GM03348 (cell line): ENCODE measurements around the gene PTGR3.

Experiments
- DNase-seq: peaks from one replicate; pipeline ENCODE4 v3.0.0; 2012; ENCODE audit warnings: low spot score

Gene PTGR3

GRCh38 chr18:75214766-75215510 is 6.0 kb upstream of the PTGR3 start:
- no peak for DNase-seq

DNA sequence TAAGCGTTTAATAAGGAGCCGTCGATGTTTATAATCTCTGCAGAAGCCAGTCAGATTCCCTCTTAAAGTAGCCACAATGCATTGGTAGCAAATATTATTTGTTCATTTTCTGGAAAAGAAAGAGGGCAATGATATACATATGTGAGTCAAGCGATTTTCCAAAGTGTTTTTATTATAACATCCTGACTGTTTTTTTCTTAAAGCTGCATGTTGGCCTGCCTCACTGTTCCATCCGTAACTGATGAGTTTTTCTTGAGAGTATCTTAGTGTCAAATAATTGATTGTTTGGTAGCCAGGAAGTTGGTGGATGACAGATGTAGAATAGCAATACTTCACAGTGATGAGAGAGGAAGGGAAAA is 5.4 kb upstream of the PTGR3 start:
- no peak for DNase-seq

DNA sequence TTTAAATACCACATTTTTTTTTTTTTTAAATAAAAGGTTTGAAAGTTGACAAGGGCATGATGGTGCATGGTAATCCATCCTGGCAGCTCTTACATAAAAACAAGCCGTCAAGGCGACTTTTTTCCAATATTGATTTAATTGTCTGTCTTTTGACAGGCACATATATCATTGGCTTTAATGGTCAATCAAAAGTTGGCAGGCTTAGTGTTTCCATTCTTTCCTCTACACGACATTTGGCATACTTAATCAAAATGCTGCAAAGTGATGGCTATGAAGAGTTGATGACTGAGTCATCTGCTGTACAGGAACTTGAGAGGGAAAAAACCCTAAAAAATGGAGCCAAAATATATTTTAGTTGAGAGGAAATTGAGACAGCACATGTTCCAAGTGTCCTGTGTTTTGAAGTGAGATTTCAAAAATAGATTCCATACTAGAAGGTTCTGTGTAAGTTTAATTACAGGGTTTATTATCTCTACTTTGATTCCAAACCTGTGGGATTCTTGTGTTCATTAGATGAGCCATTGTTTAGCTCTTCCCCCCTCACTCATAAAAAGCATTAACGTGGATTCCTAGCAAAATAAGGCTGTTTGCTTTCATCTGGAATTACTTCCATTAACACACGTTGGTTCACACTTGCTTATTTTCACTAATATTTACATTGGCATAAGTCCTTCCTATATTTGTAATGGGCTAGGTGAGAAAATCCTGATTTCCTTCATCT is 4.8 kb upstream of the PTGR3 start:
- peak; percentile 54 for DNase-seq

DNA sequence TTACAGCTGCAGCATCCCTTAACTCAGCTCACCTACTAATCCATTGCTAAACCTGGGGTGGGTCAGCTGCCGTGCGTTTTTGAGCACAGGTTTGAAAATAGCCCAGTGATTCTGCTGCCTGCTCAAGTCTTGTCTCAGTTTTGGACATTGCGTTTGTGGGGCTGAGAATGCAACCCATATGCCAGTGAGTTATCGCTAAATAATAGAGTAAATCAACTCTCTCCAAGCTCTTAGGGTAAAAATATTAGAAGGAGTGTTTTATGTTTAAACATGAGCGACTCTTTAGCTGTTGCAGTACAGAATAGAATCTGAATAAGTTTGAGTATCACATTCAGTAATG is 3.8 kb upstream of the PTGR3 start:
- no peak for DNase-seq

GRCh38 chr18:75211953-75212750 is 3.2 kb upstream of the PTGR3 start:
- DNase-seq: peak; percentile 49

DNA sequence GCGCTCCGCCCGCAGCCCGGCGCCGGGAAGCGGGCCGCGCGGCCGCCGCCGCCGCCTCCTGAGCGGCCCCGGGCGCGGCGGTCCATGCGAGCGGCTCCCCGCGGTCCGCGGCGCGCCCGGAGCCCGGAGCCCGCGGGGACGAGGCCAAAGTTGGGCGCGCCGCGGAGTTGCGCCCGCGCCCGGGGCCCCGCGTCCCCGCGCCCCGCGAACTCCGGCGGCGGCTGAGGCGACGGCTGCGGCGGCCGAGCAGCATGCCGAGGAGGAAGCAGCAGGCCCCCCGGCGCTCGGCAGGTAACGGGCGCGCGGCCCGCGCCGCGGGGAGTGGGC is 2.6 kb upstream of the PTGR3 start:
- DNase-seq: no peak

DNA sequence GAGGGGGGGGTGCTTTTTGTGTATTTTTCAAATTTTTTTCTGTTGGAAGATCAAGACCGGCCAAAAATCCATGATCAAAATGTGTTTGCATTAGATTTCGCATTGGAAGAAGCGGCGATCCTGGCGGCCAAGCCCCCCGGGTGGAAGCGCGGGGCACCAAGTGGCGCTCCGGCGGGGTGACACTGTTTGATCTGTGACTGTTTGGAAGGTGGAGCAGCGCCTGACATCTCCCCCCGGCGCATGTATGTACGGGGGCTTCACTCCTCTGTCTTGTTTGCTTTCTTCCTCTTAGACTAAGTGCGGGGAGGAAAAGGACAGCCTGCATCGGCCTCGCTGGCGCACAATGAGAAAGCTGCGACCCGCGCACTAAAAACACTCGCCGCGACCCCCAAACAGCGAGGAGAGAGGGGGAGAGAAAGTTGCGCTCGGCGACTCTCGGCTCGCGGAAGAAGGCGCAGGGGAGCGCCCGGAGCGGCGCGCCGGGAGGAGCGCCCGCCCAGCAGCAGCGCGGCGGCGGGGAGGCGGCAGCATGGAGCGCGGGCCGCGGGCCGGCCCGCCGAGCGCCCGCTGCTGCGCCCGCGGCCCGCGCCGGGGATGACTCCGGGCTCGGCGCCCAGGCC is 2.2 kb upstream of the PTGR3 start:
- peak; percentile 69 for DNase-seq

GRCh38 chr18:75210274-75211001 is 1.5 kb upstream of the PTGR3 start, which contains the start of gene TSHZ1:
TSHZ1 (plus strand) TSS chr18:75210797; CDS start chr18:75211877, 1,080 bp downstream.
- peak; percentile 79 for DNase-seq

- DNase-seq: no peak
Observed at GRCh38 chr18:75209951-75210258, 966 bp upstream of the PTGR3 start.

DNA sequence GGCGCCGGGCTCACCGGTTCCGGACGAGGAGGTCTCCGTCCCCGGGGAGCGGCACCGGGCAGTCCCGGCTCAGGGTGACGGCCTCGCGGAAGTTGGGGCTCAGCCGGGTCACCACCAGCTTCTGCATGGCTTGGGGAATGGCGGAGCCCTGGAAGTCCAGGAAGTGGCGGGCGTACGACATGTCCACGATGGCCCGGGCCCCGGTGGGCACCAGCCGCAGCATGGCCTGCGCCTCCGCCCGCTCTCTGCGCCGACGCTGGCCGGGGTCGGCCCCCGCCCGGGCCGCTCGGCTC is 157 bp downstream of the PTGR3 start:
- no peak for DNase-seq

- peak; percentile 56 for DNase-seq
Observed at GRCh38 chr18:75208155-75208835, 644 bp downstream of the PTGR3 start.

GRCh38 chr18:75207310-75208154 is 1.4 kb downstream of the PTGR3 start:
- no peak for DNase-seq

DNA sequence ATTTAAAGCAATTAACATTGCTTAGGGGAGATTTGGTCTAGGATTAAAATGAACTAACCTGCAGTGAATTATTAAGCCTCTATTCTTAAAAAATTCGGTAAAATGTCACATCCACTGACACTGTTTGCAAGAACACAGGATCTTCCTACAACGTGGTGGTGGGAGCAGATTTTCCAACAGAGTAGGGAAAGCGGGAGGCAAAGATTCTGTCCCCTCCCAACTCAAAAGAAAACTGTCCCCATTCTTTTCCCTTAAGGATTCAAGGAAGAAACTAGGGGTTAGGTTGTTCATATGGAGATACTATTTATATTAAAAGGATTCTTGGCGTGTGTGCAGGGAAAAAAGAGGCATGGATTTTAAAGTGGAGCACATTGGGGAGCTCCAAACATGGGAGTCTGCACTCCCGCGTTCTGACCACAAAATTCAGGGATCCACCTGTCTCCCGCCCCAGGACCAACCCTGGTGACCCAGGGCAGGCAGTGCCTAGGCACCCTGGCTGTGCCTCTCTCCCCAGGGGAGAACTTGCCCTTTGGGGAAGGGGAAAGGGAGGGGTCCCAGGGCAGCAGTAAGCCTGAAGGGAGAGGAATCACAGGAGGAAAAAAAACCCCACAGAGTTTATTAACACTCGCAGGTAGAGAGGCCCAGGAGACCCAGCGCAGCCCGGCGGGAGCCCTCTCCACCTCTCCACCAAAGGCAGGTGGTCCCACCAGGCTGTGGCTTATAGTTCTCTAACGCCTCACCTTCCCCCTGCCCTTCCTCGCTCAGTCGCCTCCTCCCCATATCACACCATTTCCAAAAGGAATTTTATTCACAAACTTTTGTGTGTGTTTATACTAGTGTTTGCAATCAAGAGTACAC is 2.3 kb downstream of the PTGR3 start:
- DNase-seq: no peak

DNA sequence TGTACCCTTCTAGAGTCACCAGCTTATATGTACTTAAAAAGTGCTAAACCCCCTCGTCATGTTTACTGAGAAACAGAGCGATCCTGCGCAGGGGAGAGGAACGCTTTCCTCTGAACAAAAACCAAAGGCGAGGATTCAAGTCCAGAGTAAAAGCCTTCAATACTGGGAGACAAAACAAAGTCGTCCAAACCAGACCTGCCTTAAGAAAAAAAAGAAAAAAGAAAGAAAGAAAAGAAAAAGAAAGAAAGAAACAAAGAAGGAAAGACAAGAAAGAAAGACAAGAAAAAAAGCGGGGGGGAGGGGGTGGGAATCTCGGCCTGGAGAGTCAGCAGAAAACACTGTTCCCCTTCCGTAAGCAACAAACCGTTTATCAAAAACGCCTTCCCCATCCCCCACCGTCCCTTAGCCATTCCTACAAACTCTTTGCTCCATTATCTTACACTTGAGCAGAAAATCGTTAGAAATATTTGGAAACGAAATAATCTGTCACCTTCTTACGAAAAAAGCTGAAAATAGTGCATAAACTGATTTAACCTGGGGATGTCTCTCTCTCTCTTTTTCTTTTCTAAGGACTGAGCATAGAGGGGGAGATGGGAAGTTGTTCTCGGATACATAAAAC is 3.3 kb downstream of the PTGR3 start:
- DNase-seq: no peak

DNA sequence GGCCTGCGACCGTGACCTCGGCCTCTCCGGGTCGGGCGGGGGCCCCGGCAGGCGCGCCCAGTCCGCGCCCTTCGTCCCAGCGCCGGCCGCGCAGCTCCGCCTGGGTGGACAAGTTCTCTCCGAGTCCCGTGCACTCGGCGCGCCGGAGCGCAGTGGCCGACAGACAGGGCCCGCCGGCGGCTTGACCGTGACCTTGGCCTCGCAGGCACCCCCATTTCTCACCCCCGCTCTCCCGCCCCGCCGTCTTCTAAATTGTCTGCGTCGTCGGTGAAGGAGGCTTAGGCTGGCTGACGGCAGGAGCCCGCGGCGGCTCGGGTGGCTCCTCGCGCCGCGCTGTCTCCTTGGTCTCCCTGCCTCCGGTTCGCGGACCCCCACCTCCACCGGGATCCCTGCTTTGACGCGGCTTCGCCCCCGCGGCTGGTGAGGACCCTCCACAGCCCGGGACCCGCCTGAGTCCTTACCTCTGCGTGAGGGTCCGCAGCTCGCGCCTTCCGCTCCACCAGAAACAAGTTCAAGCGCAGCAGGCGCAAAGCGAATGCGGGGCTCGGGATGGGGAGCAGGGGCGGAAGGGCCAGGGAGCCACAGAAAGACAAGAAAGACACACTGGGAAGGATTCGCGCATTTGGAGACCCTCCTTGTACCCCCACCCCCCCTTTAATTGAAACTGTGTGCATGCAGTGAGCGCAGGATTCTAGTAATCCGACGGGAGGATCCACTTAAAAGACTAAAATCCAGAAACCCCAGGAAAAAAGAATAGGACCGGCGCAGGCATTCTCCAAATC is 4.0 kb downstream of the PTGR3 start:
- DNase-seq: no peak

DNA sequence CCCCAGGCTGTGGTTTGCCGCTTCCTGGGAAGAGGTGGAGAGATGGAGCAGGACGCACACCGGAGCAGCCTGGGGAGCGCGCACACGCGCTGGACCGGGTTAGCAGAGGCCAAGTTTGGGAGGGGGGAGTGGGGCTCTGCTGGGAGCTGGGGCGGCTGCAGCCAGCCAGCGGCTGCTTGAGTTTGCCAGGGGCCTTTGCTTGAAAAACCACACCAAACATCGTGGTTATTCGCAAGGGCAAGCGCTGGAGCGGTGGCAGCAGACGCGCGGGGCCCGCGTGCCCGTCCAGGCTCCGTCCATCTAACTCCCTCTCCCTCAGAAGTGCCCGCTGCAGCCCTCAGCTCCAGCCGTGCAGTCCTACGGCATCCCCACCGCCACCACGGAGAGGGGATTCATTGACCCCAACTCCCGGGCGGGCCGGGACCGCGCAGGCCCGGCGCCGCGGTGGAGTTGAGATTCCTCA is 4.6 kb downstream of the PTGR3 start:
- no peak for DNase-seq

GRCh38 chr18:75203416-75204268 is 5.3 kb downstream of the PTGR3 start:
- DNase-seq: no peak
